Transverse colon (tissue), 4 donors: ENCODE measurements around the gene RPRD1A.

ENCODE experiments used
- CTCF ChIP-seq, 5 experiments: fragments of 200-600 bp in 3 of 5; fragments of 450-650 bp in 2 of 5; sonication (generic) in 3 of 5; IDR thresholded peaks; 1 replicate in 2 of 5; 2 replicates in 3 of 5; pipeline ENCODE4 v1.5.1; 2016 to 2017; ENCODE audit warnings: antibody characterized with exemption in 5 of 5, inconsistent platforms in 3 of 5, mild to moderate bottlenecking in 2 of 5, moderate library complexity in 1 of 5
- POLR2A ChIP-seq: fragments of 450-650 bp; IDR thresholded peaks from one replicate; pipeline ENCODE4 v1.6.1; 2016; ENCODE audit warnings: antibody characterized with exemption, mild to moderate bottlenecking, moderate library complexity
- POLR2AphosphoS5 ChIP-seq, 3 donors: sonication (generic); formaldehyde crosslinking; IDR thresholded peaks; one replicate each; pipeline ENCODE4 v1.6.1; 2016; ENCODE audit warnings: antibody characterized with exemption in 3 of 3

GRCh38 chr18:36066686-36067054, 689 bp downstream of the RPRD1A start:
- TF ChIP-seq POLR2A (no peak), CTCF (IDR thresholded peaks at IDR 0.05) (no peak), POLR2AphosphoS5 (IDR thresholded peaks at IDR 0.05) (no peak)
